RPMI8226 (cell line): ENCODE results near the gene PDPK1.
"Not testable (repeated sequence)": the region's sequence is repeated elsewhere in the genome, so short reads cannot be mapped to it uniquely, and the experiment has no call there.

Source experiments
- DNase-seq: peaks from one replicate; pipeline ENCODE4 v3.0.0-alpha.2; 2015

The PDPK1 gene

DNA sequence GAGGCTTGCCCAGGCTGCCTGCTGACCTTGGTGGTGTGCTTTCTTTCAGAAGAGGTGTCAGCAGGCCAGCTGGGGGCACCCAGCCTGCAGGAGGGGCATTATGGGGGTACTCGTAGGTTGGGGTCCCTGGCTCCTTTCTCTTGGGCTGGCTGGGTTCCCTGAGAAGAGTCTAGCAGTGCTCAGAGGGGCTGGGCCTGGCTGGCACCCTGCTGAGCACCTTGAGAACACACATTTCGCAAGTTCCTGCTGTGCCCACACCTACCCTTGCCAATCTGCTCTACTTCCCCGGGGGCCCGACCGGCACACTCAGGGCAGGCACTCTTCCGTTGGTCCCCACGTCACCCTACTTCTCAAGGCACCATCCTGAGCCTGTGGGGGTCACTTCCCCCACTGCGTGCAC is 11.7 kb upstream of the PDPK1 start:
- no peak for DNase-seq

- DNase-seq = no peak
Observed at GRCh38 chr16:2527071-2527783, 10.6 kb upstream of the PDPK1 start.

- DNase-seq = no peak
Observed at GRCh38 chr16:2527784-2528100, 10.1 kb upstream of the PDPK1 start.

GRCh38 chr16:2528161-2529060 is 9.4 kb upstream of the PDPK1 start:
- no peak for DNase-seq

DNA sequence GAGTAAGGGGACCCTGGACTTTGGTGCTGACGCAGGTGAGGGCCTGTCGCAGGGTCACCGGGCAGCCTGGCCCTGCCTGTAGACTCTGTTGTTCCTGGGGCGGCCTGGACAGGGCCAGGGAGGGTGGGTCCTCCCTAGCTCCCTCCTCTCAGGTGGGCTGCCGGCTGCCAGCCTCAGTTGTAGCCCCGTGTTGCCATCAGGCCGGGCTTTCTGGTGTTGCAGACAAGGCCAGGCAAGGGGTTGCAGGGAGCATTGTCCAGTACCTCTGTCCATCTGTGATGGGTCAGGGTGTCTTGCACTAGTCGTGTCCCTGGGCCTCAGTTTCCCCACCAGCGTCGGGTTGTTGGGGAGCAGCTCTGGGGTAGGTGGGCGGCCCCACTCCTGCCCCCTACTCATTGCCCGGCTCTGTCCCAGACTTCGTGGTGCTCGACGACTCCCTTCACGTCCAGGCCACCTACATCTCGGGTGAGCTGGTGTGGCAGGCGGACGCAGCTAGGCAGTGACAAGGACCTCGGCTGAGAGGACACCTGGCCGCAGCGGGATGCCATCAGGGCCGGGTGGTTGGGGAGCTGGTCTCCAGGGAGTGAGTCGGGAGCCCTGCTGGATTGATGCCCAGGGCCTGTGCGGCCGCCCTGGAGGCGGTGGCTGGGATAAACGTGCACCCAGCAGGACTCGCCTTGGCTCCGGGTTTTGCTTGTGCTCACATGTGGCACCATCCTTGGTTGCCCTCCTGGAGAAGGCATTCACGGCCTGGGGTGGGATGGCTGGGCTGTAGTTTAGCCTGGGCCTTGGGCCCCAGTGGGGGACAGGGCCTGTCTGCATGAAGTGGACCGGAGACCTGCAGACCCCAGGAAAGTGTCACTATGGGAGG is 8.5 kb upstream of the PDPK1 start:
- DNase-seq = no peak

DNA sequence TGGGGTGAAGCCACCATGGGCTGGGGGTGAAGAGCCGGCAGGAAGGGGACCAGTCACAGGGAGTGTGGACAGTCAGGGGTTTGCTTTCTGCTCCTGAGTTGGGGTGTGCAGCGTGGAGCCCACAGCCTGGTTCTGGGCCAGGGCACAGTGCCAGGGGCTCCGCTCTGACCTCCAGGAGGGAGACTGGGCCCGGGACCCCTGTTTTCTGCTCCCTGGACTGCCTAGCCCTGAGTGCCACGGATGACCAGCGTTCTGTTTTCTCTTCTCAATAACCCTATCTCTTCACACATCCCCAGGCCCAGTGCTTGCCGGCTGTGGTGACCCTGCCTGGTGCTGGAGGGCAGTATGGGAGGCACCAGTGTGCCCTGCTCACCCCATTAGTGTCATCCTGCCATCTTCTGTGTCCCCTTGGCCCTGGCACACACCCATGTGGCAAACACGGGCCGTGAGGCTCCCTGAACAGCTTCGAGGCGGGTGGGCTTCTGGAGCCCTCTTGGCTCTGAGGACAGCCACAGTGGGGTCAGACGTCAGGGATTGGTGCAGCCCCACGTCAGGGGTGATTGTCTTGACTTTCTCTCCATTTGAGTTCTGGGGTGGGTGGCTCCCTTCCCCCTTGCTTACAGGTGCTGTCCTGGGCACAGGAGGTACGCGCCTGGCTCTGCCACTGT is 7.7 kb upstream of the PDPK1 start:
- no peak for DNase-seq

DNA sequence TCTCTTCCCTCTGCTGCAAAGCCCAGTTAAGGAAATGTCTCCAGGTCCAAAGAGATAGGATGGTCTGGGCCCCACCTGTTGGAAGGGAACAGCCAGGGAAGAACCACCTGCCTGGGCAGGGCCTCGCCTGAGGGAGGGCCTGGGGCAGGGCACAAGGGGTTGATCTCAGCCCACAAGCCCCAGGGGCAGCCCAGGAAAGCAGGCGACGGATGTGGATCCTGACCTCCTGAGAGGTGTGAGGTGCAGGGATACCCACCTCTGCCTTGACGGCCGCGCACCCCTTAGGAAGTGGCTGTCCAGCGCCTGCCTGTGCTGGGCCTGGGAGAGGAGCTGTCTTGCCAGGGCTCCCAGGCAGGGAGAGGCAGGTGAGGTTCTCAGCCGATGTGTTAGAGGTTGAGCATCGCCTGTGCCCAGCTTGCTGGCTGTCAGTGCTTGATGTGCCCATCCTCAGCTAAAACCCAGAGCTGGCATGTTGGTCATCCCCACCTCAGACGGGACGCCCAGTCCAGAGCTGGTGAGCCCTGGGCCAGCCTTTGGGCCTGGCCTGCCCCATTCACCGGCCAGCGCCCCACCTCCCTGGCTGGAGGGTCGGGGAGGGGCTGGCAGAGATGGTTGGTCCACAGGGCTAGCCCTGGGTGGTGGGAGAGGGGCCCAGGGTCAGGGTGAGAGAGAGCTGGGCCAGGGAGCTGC is 7.0 kb upstream of the PDPK1 start:
- DNase-seq = no peak

GRCh38 chr16:2531371-2531695 is 6.5 kb upstream of the PDPK1 start, which contains the start of gene CEMP1:
CEMP1 (minus strand) TSS chr16:2531408; CDS start chr16:2531073, 335 bp downstream.
- DNase-seq = no peak

- DNase-seq = peak; percentile 100
Observed at GRCh38 chr16:2531696-2532493, 5.9 kb upstream of the PDPK1 start.

GRCh38 chr16:2532494-2533141 is 5.2 kb upstream of the PDPK1 start:
- DNase-seq = peak; percentile 95

DNA sequence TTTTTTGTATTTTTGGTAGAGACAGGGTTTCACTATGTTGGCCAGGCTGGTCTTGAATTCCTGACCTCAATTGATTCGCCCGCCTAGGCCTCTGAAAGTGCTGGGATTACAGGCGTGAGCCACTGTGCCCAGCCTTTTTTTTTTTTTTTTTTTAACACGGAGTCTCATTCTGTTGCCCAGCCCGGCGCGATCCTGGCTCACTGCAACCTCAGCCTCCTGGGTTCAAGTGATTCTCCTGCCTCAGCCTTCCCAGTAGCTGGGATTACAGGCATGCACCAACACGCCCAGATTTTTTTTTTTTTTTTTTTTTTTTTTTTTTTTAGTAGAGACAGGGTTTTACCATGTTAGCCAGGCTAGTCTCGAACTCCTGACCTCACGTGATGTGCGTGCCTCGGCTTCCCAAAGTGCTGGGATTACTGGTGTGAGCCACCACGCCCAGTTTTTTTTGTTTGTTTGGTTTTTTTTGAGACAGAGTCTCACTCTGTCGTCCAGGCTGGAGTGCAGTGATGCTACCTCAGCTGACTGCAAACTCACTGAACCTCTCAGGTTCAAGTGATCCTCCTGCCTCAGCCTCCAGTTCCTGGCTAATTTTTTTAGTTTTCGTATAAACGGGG is 4.6 kb upstream of the PDPK1 start:
- not testable (repeated sequence) for DNase-seq

GRCh38 chr16:2533912-2534311 is 3.9 kb upstream of the PDPK1 start:
- no peak for DNase-seq

DNA sequence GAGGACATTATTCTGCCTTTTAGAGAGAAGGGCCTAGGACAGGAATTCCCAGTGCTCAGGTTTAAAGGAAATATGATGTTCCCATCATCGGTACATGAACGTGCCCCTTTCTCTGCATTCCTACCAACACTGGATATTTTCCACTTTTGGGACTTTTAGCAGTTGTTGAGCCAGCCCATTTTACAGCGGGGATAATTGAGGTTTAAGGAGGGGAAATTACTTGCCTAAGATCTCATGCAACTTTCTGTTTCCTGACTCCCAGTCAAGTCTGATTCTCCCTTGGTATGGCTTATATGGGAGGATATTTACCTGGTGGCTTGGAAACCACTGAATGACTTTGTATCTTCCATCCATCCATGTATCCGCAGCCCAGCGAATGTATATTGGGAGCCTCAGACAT is 3.5 kb upstream of the PDPK1 start:
- not testable (repeated sequence) for DNase-seq

- no peak for DNase-seq
Observed at GRCh38 chr16:2535625-2536013, 2.2 kb upstream of the PDPK1 start.

- not testable (repeated sequence) for DNase-seq
Observed at GRCh38 chr16:2539192-2539844, 1.5 kb downstream of the PDPK1 start.

DNA sequence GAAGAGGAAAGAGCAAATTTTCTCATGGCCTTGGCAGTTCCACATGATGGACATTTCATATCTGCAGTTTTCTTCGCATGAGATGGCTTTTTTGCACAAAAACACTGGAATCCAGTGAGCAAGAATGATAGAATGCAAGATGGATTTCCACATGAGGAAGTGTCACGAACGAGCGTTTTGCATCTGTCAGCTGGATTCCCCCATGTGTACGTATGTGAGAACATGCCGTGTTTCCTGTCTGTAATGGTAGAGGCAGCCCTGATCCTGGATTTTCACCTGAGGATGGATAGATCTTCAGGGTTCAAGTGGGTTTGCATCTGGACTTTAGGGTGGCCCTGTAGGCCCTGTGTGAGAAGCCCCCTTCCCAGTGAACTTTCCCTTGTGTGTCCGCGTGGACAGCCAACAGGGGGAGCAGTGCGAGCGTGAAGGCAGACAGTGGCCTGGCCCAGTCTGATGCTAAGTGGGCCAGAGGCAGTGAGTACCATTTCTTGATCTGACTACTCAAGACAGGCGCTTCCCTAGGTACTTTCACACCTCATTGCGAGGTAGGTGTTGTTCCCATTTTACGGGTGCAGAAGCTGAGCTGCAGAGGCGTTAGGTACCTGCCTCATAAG is 2.1 kb downstream of the PDPK1 start:
- DNase-seq = not testable (repeated sequence)

DNA sequence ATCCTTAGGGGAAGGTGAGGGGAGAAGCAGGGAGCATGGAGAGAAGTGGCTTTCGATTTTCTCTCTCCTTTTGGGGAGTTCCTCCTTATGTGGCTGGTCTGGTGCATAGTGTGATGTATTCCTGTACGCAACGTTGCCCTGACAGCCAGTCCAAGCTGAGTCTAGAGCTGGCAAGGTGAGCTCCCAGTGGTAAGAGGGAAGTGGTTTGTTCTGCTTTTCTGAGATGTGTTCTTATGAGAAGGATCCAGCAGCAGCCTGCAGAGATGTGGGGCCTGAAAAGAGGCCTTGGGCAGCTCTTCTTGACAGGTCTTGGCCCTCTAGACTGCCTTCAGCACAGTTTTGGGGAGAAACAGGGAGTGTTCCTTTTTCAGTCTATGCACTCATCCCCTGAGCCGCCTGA is 3.1 kb downstream of the PDPK1 start:
- not testable (repeated sequence) for DNase-seq

DNA sequence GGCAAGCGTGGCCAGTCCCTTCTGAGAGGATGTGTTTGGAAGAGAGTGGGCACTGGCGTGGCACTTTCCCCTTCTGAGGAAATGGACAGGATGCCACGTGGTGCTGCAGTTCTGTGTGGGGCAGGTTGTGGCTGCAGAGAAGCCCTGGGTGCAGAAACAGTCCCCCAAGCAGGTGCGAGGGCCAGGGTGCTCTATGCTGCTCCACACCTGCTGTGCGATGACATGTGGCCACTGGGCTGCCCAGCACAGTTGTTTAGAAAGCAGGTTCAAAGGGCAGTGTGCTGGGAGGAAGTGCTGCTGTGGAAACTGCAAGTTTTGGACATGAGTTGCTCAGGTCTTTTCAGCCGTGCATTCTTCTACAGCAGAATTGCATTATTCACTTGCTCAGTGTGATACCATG is 3.6 kb downstream of the PDPK1 start:
- not testable (repeated sequence) for DNase-seq

DNA sequence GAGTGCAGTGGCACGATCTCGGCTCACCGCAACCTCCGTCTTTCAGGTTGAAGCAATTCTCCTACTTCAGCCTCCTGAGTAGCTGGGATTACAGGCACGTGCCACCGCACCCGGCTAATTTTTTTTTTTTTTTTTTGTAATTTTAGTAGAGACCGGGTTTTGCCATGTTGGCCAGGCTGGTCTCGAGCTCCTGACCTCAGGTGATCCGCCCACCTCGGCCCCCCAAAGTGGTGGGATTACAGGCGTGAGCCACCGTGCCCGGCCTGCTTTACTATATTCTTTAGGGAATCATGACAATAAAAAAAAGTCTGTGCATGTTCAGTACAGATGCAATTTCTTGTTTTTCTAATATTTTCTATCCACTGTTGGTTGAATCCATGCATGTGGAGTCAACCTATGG is 6.0 kb downstream of the PDPK1 start:
- not testable (repeated sequence) for DNase-seq
